HCT116 (cell line): Measurements from ENCODE around the gene SHANK1. TPM values are rescaled to one million over a fixed set of nuclear protein-coding genes. Genes with fewer than 3 reads are reported as not detected.

ENCODE experiments used
- ATAC-seq: fragments of 200-7000 bp; cut with Tn5 transposase; 2 replicates; pipeline ENCODE4 v1.9.1; 2020; ENCODE audit warnings: mild to moderate bottlenecking, moderate library complexity
- BruUV-seq: library from RNA; stranded (reverse); fragments of 400-500 nt; replicated peaks from 2 replicates; lab custom pipeline; 2021; lab: Mats Ljungman, UMichigan
- CTCF ChIA-PET: fragments of 300-600 bp; sonication (Branson Sonifier 250); formaldehyde crosslinking; loops from one replicate; lab custom pipeline; 2021; ENCODE audit warnings: antibody characterized with exemption; lab: Charles Lee
- POLR2A ChIA-PET: fragments of 300-600, 350-600 bp; sonication (Branson Sonifier 250); formaldehyde crosslinking; loops from one replicate; lab custom pipeline; 2021; ENCODE audit warnings: antibody characterized with exemption; lab: Charles Lee
- RAD21 ChIA-PET, 2 experiments: fragments of 300-600 bp; sonication (Branson Sonifier 250); formaldehyde crosslinking; loops; one replicate each; lab custom pipeline; 2023; ENCODE audit warnings: low total read pairs in 2 of 2; ENCODE audit not compliant: uncharacterized antibody in 2 of 2, unreplicated experiment in 2 of 2, low non-redundant PET in 1 of 2; lab: Charles Lee
- DNase-seq: peaks from one replicate; pipeline ENCODE4 v3.0.0-alpha.2; 2010; ENCODE audit warnings: low read depth, low spot score
- H2AFZ ChIP-seq: fragments of 200-600 bp; shearing (Covaris generic), sonication (generic); 2 replicates; pipeline ENCODE4 v1.6.1; 2017; ENCODE audit warnings: low read depth, mixed run types, mixed read lengths, antibody characterized with exemption, low read length; ENCODE audit not compliant: poor library complexity, severe bottlenecking
- H3K27ac ChIP-seq: 2 replicates; pipeline ENCODE4 v1.5.1; 2012; ENCODE audit warnings: low read depth, low read length
- H3K27me3 ChIP-seq: fragments of 200-600 bp; sonication (generic); 2 replicates; pipeline ENCODE4 v1.6.1; 2016; ENCODE audit warnings: mixed run types, low read length, mixed read lengths; ENCODE audit not compliant: insufficient read depth
- H3K36me3 ChIP-seq, 2 experiments: fragments of 200-500 bp in 1 of 2; fragments of 200-600 bp in 1 of 2; sonication (Bioruptor generic) in 1 of 2; sonication (generic) in 1 of 2; 2 replicates each; pipeline versions ENCODE4 v1.5.1 to v1.6.1; 2014 to 2016; ENCODE audit warnings: low read length in 2 of 2, inconsistent platforms in 1 of 2, mixed read lengths in 1 of 2, mixed run types in 1 of 2; ENCODE audit not compliant: insufficient read depth in 2 of 2, control insufficient read depth in 1 of 2
- H3K4me1 ChIP-seq, 2 experiments: fragments of 200-600 bp in 1 of 2; sonication (generic) in 1 of 2; 2 replicates each; pipeline versions ENCODE4 v1.5.1 to v1.6.1; 2012 to 2017; ENCODE audit warnings: low read length in 2 of 2, inconsistent platforms in 1 of 2, mild to moderate bottlenecking in 1 of 2, mixed read lengths in 1 of 2, mixed run types in 1 of 2, moderate library complexity in 1 of 2; ENCODE audit not compliant: insufficient read depth in 2 of 2, control insufficient read depth in 1 of 2
- H3K4me2 ChIP-seq: fragments of 200-600 bp; sonication (generic); 2 replicates; pipeline ENCODE4 v1.6.1; 2017; ENCODE audit warnings: mixed run types, low read length, mixed read lengths
- H3K4me3 ChIP-seq, 2 experiments: fragments of 200-600 bp in 1 of 2; sonication (generic) in 1 of 2; replicated peaks in 1 of 2; 2 replicates each; pipeline ENCODE4 v1.5.1; 2011 to 2016; ENCODE audit warnings: low read length in 2 of 2, control low read depth in 1 of 2, low read depth in 1 of 2, mild to moderate bottlenecking in 1 of 2, mixed read lengths in 1 of 2, mixed run types in 1 of 2
- H3K79me2 ChIP-seq: fragments of 200-600 bp; sonication (generic); 2 replicates; pipeline ENCODE4 v1.6.1; 2017; ENCODE audit warnings: mild to moderate bottlenecking, mixed run types, low read length, moderate library complexity, mixed read lengths; ENCODE audit not compliant: insufficient read depth
- H3K9ac ChIP-seq: fragments of 200-600 bp; sonication (generic); 2 replicates; pipeline ENCODE4 v1.6.1; 2016; ENCODE audit warnings: low read length, mixed read lengths
- H3K9me2 ChIP-seq: fragments of 200-600 bp; sonication (generic), shearing (Covaris generic); 2 replicates; pipeline ENCODE4 v1.6.1; 2017; ENCODE audit warnings: mixed run types, mild to moderate bottlenecking, moderate library complexity; ENCODE audit not compliant: insufficient read depth
- H3K9me3 ChIP-seq, 2 experiments: fragments of 200-500 bp in 1 of 2; fragments of 200-600 bp in 1 of 2; sonication (Bioruptor generic) in 1 of 2; sonication (generic) in 1 of 2; 2 replicates each; pipeline ENCODE4 v1.6.1; 2014 to 2017; ENCODE audit warnings: low read length in 2 of 2, mixed read lengths in 2 of 2, inconsistent platforms in 1 of 2, low read depth in 1 of 2, mild to moderate bottlenecking in 1 of 2, mixed run types in 1 of 2, moderate library complexity in 1 of 2; ENCODE audit not compliant: control insufficient read depth in 1 of 2, insufficient read depth in 1 of 2
- H4K20me1 ChIP-seq: fragments of 200-600 bp; sonication (generic), shearing (Covaris generic); 2 replicates; pipeline ENCODE4 v1.6.1; 2017; ENCODE audit warnings: mixed run types, mild to moderate bottlenecking, moderate library complexity; ENCODE audit not compliant: insufficient read depth
- CEBPB ChIP-seq: IDR thresholded peaks from 2 replicates; pipeline ENCODE4 v1.6.1; 2012; ENCODE audit warnings: low read depth
- CTCF ChIP-seq, 3 experiments: fragments of 200-600 bp in 1 of 3; sonication (generic) in 1 of 3; IDR thresholded peaks in 2 of 3; conservative IDR thresholded peaks in 1 of 3; 2 replicates each; pipeline ENCODE4 v1.5.1; 2012 to 2017; ENCODE audit warnings: low read depth in 2 of 3, low read length in 2 of 3, antibody characterized with exemption in 1 of 3, borderline replicate concordance in 1 of 3, control low read depth in 1 of 3, mild to moderate bottlenecking in 1 of 3, mixed read lengths in 1 of 3, mixed run types in 1 of 3, moderate library complexity in 1 of 3; ENCODE audit not compliant: insufficient read depth in 1 of 3
- EZH2phosphoT487 ChIP-seq: fragments of 200-600 bp; IDR thresholded peaks from 2 replicates; pipeline ENCODE4 v1.6.1; 2018; ENCODE audit warnings: antibody characterized with exemption, borderline replicate concordance
- FOSL1 ChIP-seq: IDR thresholded peaks from 2 replicates; pipeline ENCODE4 v1.6.1; 2012; ENCODE audit warnings: low read depth
- RAD21 ChIP-seq: IDR thresholded peaks from 2 replicates; pipeline ENCODE4 v1.6.1; 2012; ENCODE audit warnings: low read depth, mild to moderate bottlenecking
- SP1 ChIP-seq: IDR thresholded peaks from 2 replicates; pipeline ENCODE4 v1.6.1; 2012; ENCODE audit warnings: low read depth
- SRF ChIP-seq: IDR thresholded peaks from 2 replicates; pipeline ENCODE4 v1.6.1; 2012; ENCODE audit warnings: low read depth
- TCF7L2 ChIP-seq: IDR thresholded peaks from 2 replicates; pipeline ENCODE4 v1.7.0; 2011; ENCODE audit warnings: borderline replicate concordance, inconsistent platforms; ENCODE audit not compliant: insufficient read depth, insufficient read length; ENCODE audit errors: extremely low read depth
- ZBTB33 ChIP-seq: IDR thresholded peaks from 2 replicates; pipeline ENCODE4 v1.6.1; 2011; ENCODE audit warnings: mild to moderate bottlenecking, low read length, moderate library complexity; ENCODE audit not compliant: insufficient replicate concordance; ENCODE audit errors: extremely low read depth
- ZNF274 ChIP-seq: fragments of 200-500 bp; sonication (Bioruptor generic); IDR thresholded peaks from 2 replicates; pipeline ENCODE4 v1.6.1; 2014; ENCODE audit warnings: mild to moderate bottlenecking, low read depth, low read length, inconsistent platforms
- intact Hi-C: fragments of 100-400 bp; cut with micrococcal nuclease; formaldehyde crosslinking; loops from 2 replicates; pipeline ENCODE4 v1.10.0; 2022
- total RNA-seq: library from RNA; stranded (reverse); gene quantifications from one replicate; pipeline ENCODE4 v1.2.1, GENCODE V29; 2021; ENCODE audit not compliant: unreplicated experiment

SHANK1 gene
- total RNA-seq, 1 experiment from 2014 or later, result 3.0 TPM

- TF ChIP-seq CEBPB, result no peak
- no peak for TF ChIP-seq RAD21
- TF ChIP-seq SRF, result no peak
These were observed 7.8 kb downstream of the SHANK1 start (continued) for GRCh38 chr19:50711805-50712204.

- no TSS peak for BruUV-seq
- no peaks in the 10 kb centered on the region for H3K79me2 ChIP-seq
- no peaks in the 10 kb centered on the region for H3K27me3 ChIP-seq
- TF ChIP-seq FOSL1 (no peak), CTCF (IDR thresholded peaks at IDR 0.05 in 2 of 3, conservative IDR thresholded peaks at IDR 0.05 in 1 of 3; ENCODE audit: borderline replicate concordance in 1 of 3, insufficient read depth in 1 of 3, low read depth in 2 of 3, low read length in 2 of 3) (no peak), ZBTB33 (no peak), SRF (no peak), CEBPB (no peak), TCF7L2 (no peak), SP1 (no peak), ZNF274 (no peak), EZH2phosphoT487 (no peak)
- intact Hi-C loops, result no loop called here
- ChIA-PET RAD21 (no interaction called here), POLR2A (no interaction called here), CTCF (no interaction called here)
- H3K36me3 ChIP-seq, result no peaks in the 10 kb centered on the region
- H3K4me3 ChIP-seq, result no peak overlapping the region
- H3K4me2 ChIP-seq, result no peak overlapping the region
- no peaks in the 10 kb centered on the region for H3K9me2 ChIP-seq
- no peak overlapping the region for H3K9ac ChIP-seq
- no peaks in the 10 kb centered on the region; a peak in 2 of 4 replicates for H3K4me1 ChIP-seq
- ATAC-seq (no peak; the same call in 1 of the 2 replicates), DNase-seq (no peak)
- H3K27ac ChIP-seq, result no peak overlapping the region
- H2AFZ ChIP-seq, result no peak overlapping the region
- no peaks in the 10 kb centered on the region for H4K20me1 ChIP-seq
- no peaks in the 10 kb centered on the region for H3K9me3 ChIP-seq
These were observed 8.4 kb downstream of the SHANK1 start for GRCh38 chr19:50711196-50711595.
